ENCODE data around the gene KLHL29.

The KLHL29 gene

GRCh38 chr2:23659773-23660172 lies 274.8 kb downstream of the KLHL29 start:
- no peak for TF ChIP-seq CTCF (conservative IDR thresholded peaks at IDR 0.05; ENCODE audit: low read depth)
- no peak for DNase-seq (ENCODE audit: low spot score)
- no peak overlapping the region for H3K27ac ChIP-seq
- POLR2A ChIA-PET (ENCODE audit: low non-redundant PET): no interaction called here
- CTCF ChIA-PET: no interaction called here

GRCh38 chr2:23660237-23660636 lies 275.3 kb downstream of the KLHL29 start:
- ChIA-PET POLR2A (ENCODE audit: low non-redundant PET) (no interaction called here), CTCF (no interaction called here)
- DNase-seq (ENCODE audit: low spot score): no peak

GRCh38 chr2:23661276-23662050 lies 276.5 kb downstream of the KLHL29 start:
- TF ChIP-seq CTCF (conservative IDR thresholded peaks at IDR 0.05; ENCODE audit: low read depth): no peak
- ChIA-PET POLR2A (ENCODE audit: low non-redundant PET) (no interaction called here), CTCF (no interaction called here)
- no peak for DNase-seq (ENCODE audit: low spot score)
- H3K27ac ChIP-seq: no peak overlapping the region

More at GRCh38 chr2:23660237-23660636, 275.3 kb downstream of the KLHL29 start:
- TF ChIP-seq CTCF (conservative IDR thresholded peaks at IDR 0.05; ENCODE audit: low read depth): no peak
- no peak overlapping the region for H3K27ac ChIP-seq

GRCh38 chr2:23662466-23662865 lies 277.5 kb downstream of the KLHL29 start:
- DNase-seq (ENCODE audit: low spot score): no peak
- H3K27ac ChIP-seq: no peak overlapping the region
- CTCF ChIA-PET: interaction anchor here (0.5 kb wide), 1 partner anchor 1185 kb away, joined by 3 read pairs; no protein-coding TSS in a partner anchor
- no peak for TF ChIP-seq CTCF (conservative IDR thresholded peaks at IDR 0.05; ENCODE audit: low read depth)
- POLR2A ChIA-PET (ENCODE audit: low non-redundant PET): no interaction called here

GRCh38 chr2:23662941-23663920 lies 278.3 kb downstream of the KLHL29 start:
- no peak for DNase-seq (ENCODE audit: low spot score)
- POLR2A ChIA-PET (ENCODE audit: low non-redundant PET): no interaction called here
- H3K27ac ChIP-seq: no peak overlapping the region
- TF ChIP-seq CTCF (conservative IDR thresholded peaks at IDR 0.05; ENCODE audit: low read depth): no peak
- CTCF ChIA-PET: interaction anchor here (0.6 kb wide), 1 partner anchor 1368 kb away, joined by 3 read pairs; no protein-coding TSS in a partner anchor

GRCh38 chr2:23664066-23664788 lies 279.2 kb downstream of the KLHL29 start:
- ChIA-PET CTCF (interaction anchor here (0.6 to 0.7 kb wide), 2 partner anchors 452 to 1369 kb away, joined by 3 read pairs; no protein-coding TSS in a partner anchor), POLR2A (ENCODE audit: low non-redundant PET) (no interaction called here)
- no peak for TF ChIP-seq CTCF (conservative IDR thresholded peaks at IDR 0.05; ENCODE audit: low read depth)
- peak overlapping the region; percentile 31 for H3K27ac ChIP-seq
- DNase-seq (ENCODE audit: low spot score): no peak

Data from RWPE1 (cell line).